K562 (cell line): ENCODE data around the gene OXNAD1. TPM values are rescaled to one million over a fixed set of nuclear protein-coding genes. Genes with fewer than 3 reads are reported as not detected.

ENCODE experiments used
- ATAC-seq: fragments of 200-7000 bp; cut with Tn5 transposase; 3 replicates; pipeline ENCODE4 v1.9.1; 2020; ENCODE audit warnings: moderate library complexity
- BruUV-seq: library from RNA; stranded (reverse); fragments of 400-500 nt; replicated peaks from 2 replicates; lab custom pipeline; 2021; lab: Mats Ljungman, UMichigan
- CTCF ChIA-PET: fragments of 300-600 bp; formaldehyde crosslinking; extraction: SDS; loops from one replicate; lab custom pipeline; 2021; ENCODE audit warnings: low intra/inter-chr PET ratio; lab: Yijun Ruan, JAX
- POLR2A ChIA-PET: fragments of 300-600, 350-650 bp; sonication (Branson Sonifier 250); formaldehyde crosslinking; extraction: SDS; loops from one replicate; lab custom pipeline; 2021; ENCODE audit warnings: antibody characterized with exemption, inconsistent platforms; lab: Yijun Ruan, JAX
- DNase-seq, 4 experiments: peaks; one replicate each; pipeline versions ENCODE4 v3.0.0 to v3.0.0-alpha.2; 2011 to 2018; ENCODE audit warnings: low spot score in 3 of 4, mixed read lengths in 3 of 4; ENCODE audit errors: extremely low read depth in 1 of 4
- FAIRE-seq: peaks from 2 replicates; lab custom pipeline; 2011; peaks lifted over from hg19 to GRCh38; lab: Jason Lieb, UNC
- H2AFZ ChIP-seq: 2 replicates; pipeline ENCODE4 v1.6.0; 2011; ENCODE audit warnings: low read depth, low read length, control low read depth, inconsistent platforms
- H3K27ac ChIP-seq: fragments of 200-600 bp; 3 replicates; pipeline ENCODE4 v1.8.0; 2011; ENCODE audit warnings: low read depth, mild to moderate bottlenecking, control low read depth, inconsistent platforms, low read length, moderate library complexity, mixed read lengths; ENCODE audit errors: extremely low read depth
- H3K27me3 ChIP-seq, 2 experiments: fragments of 300-600 bp in 1 of 2; 2 replicates in 1 of 2; 3 replicates in 1 of 2; pipeline versions ENCODE4 v1.6.0 to v1.8.0; 2011; ENCODE audit warnings: inconsistent platforms in 2 of 2, low read length in 2 of 2, mild to moderate bottlenecking in 1 of 2, mixed read lengths in 1 of 2, moderate library complexity in 1 of 2; ENCODE audit not compliant: control insufficient read depth in 2 of 2, insufficient read depth in 2 of 2
- H3K36me3 ChIP-seq: fragments of 300-600 bp; 3 replicates; pipeline ENCODE4 v1.8.0; 2011; ENCODE audit warnings: mild to moderate bottlenecking, low read length, inconsistent platforms; ENCODE audit not compliant: control insufficient read depth, insufficient read depth
- H3K4me1 ChIP-seq, 2 experiments: fragments of 200-600 bp in 1 of 2; replicated peaks in 1 of 2; 2 replicates in 1 of 2; 3 replicates in 1 of 2; pipeline versions ENCODE4 v1.5.1 to v1.8.0; 2011; ENCODE audit warnings: inconsistent platforms in 2 of 2, low read length in 2 of 2, mild to moderate bottlenecking in 1 of 2, mixed read lengths in 1 of 2, moderate library complexity in 1 of 2; ENCODE audit not compliant: control insufficient read depth in 2 of 2, insufficient read depth in 2 of 2
- H3K4me2 ChIP-seq: 2 replicates; pipeline ENCODE4 v1.6.1; 2011; ENCODE audit warnings: low read length, control low read depth, inconsistent platforms, mixed read lengths; ENCODE audit not compliant: insufficient read depth
- H3K4me3 ChIP-seq: fragments of 200-600 bp; sonication (generic), shearing (Covaris generic); 2 replicates; pipeline ENCODE4 v1.5.1; 2016; ENCODE audit warnings: control low read depth, inconsistent platforms
- H3K79me2 ChIP-seq: fragments of 200-600 bp; 3 replicates; pipeline ENCODE4 v1.8.0; 2011; ENCODE audit warnings: low read length, inconsistent platforms; ENCODE audit not compliant: control insufficient read depth, insufficient read depth
- H3K9ac ChIP-seq, 2 experiments: 2 replicates each; pipeline versions ENCODE4 v1.6.0 to v1.6.1; 2011; ENCODE audit warnings: low read depth in 2 of 2, low read length in 2 of 2, control low read depth in 1 of 2, inconsistent platforms in 1 of 2, mild to moderate bottlenecking in 1 of 2, mixed read lengths in 1 of 2; ENCODE audit not compliant: insufficient read depth in 1 of 2
- H3K9me1 ChIP-seq: one replicate; pipeline ENCODE4 v1.6.0; 2011; ENCODE audit warnings: inconsistent platforms, mild to moderate bottlenecking, low read length, moderate library complexity; ENCODE audit not compliant: control insufficient read depth, insufficient read depth
- H3K9me3 ChIP-seq: replicated peaks from 2 replicates; pipeline ENCODE4 v1.5.1; 2011; ENCODE audit warnings: low read depth, low read length, inconsistent platforms; ENCODE audit not compliant: control insufficient read depth, insufficient read depth
- H4K20me1 ChIP-seq: replicated peaks from 2 replicates; pipeline ENCODE4 v1.6.1; 2011; ENCODE audit warnings: low read length, inconsistent platforms, mixed read lengths; ENCODE audit not compliant: control insufficient read depth, insufficient read depth
- BCOR ChIP-seq: fragments of 450-650 bp; IDR thresholded peaks from 2 replicates; pipeline ENCODE4 v1.6.1; 2016
- CCNT2 ChIP-seq: IDR thresholded peaks from 2 replicates; pipeline ENCODE4 v1.6.1; 2011; ENCODE audit warnings: borderline replicate concordance, low read depth, mild to moderate bottlenecking, moderate library complexity, mixed read lengths, low read length; ENCODE audit not compliant: insufficient read length; ENCODE audit errors: extremely low read depth
- DDX20 ChIP-seq: fragments of 450-650 bp; IDR thresholded peaks from 2 replicates; pipeline ENCODE4 v1.6.1; 2016; ENCODE audit warnings: missing genetic modification characterization, low read depth, mild to moderate bottlenecking, missing compliant biosample characterization, moderate library complexity
- EWSR1 ChIP-seq: fragments of 450-650 bp; IDR thresholded peaks from 2 replicates; pipeline ENCODE4 v1.6.1; 2018; ENCODE audit warnings: borderline replicate concordance, mild to moderate bottlenecking, low read depth, moderate library complexity; ENCODE audit not compliant: partially characterized antibody
- PHF21A ChIP-seq: fragments of 450-650 bp; IDR thresholded peaks from 2 replicates; pipeline ENCODE4 v1.6.1; 2017; ENCODE audit warnings: low read depth, borderline replicate concordance
- RFX7 ChIP-seq: fragments of 250-450 bp; sonication (Bioruptor Pico); IDR thresholded peaks from 2 replicates; pipeline ENCODE4 v1.5.1; 2021; ENCODE audit warnings: mild to moderate bottlenecking
- TRIM24 ChIP-seq, 2 experiments: fragments of 450-650 bp; IDR thresholded peaks; 2 replicates each; pipeline ENCODE4 v1.6.1; 2016
- WGBS: fragments of 100-300 bp; shearing (Covaris generic); methylation state at CpG from one replicate; pipeline ENCODE4 v1.1.6; 2016; ENCODE audit warnings: low coverage, mixed read lengths; ENCODE audit not compliant: insufficient coverage; ENCODE audit errors: missing lambda C conversion rate; 5-methylcytosine and 5-hydroxymethylcytosine counted together
- in situ Hi-C: fragments of 300-500 bp; cut with MboI; formaldehyde crosslinking; loops from 4 replicates; pipeline ENCODE4 v1.15.0; 2018; ENCODE audit warnings: inconsistent platforms, mixed read lengths
- intact Hi-C: fragments of 100-400 bp; cut with micrococcal nuclease; formaldehyde crosslinking; loops from 2 replicates; pipeline ENCODE4 v1.14.2; 2022
- polyA plus RNA-seq, 8 experiments: library from polyadenylated mRNA; depleted of rRNA in 4 of 8; stranded (reverse) in 5 of 8; unstranded in 3 of 8; fragments of >200 nt; fragmentation: Nextera tagmentation in 2 of 8; fragmentation: Illumina TruSeq in 1 of 8; extraction: Ambion mirVana in 2 of 8; extraction: Trizol in 1 of 8; gene quantifications; 2 replicates each; pipeline versions ENCODE4 v1.2.1 to v1.2.3, GENCODE V29; 2011 to 2014; ENCODE audit warnings: inconsistent platforms in 1 of 8, missing spikeins in 1 of 8
- total RNA-seq, 7 experiments: library from RNA; depleted of rRNA in 6 of 7; stranded (reverse); fragments of >200 nt in 6 of 7; fragmentation: Illumina TruSeq in 2 of 7; extraction: Trizol in 2 of 7; gene quantifications; 2 replicates each; pipeline versions ENCODE4 v1.2.1 to v1.2.3, GENCODE V29; 2011 to 2021; ENCODE audit warnings: low replicate concordance in 1 of 7
- TF ChIP-seq, protein P1 (sequence below): fragments of 450-650 bp; formaldehyde crosslinking; IDR thresholded peaks from 2 replicates; pipeline ENCODE4 v1.4.0; 2020; ENCODE audit warnings: mild to moderate bottlenecking, moderate library complexity
- TF ChIP-seq, protein P2 (sequence below): conservative IDR thresholded peaks from 2 replicates; pipeline ENCODE4 v1.6.1; 2011; ENCODE audit warnings: low read depth, mild to moderate bottlenecking, low read length; ENCODE audit not compliant: control insufficient read depth
- TF ChIP-seq, protein P3 (sequence below): fragments of 250-450 bp; sonication (Bioruptor Pico); IDR thresholded peaks from 2 replicates; pipeline ENCODE4 v1.4.0; 2020; ENCODE audit warnings: mild to moderate bottlenecking, moderate library complexity
- TF ChIP-seq, protein P4 (sequence below): sonication (generic); formaldehyde crosslinking; IDR thresholded peaks from 2 replicates; pipeline ENCODE4 v1.4.0; 2020; ENCODE audit warnings: mild to moderate bottlenecking, missing genetic modification reagents

OXNAD1 gene
- total and polyA plus RNA-seq, 9 of the 15 experiments (the other 6 are each of a cell fraction or from before 2014, with no cell fraction given), result 12.8 to 44.4 (median 41.1) TPM

DNA sequence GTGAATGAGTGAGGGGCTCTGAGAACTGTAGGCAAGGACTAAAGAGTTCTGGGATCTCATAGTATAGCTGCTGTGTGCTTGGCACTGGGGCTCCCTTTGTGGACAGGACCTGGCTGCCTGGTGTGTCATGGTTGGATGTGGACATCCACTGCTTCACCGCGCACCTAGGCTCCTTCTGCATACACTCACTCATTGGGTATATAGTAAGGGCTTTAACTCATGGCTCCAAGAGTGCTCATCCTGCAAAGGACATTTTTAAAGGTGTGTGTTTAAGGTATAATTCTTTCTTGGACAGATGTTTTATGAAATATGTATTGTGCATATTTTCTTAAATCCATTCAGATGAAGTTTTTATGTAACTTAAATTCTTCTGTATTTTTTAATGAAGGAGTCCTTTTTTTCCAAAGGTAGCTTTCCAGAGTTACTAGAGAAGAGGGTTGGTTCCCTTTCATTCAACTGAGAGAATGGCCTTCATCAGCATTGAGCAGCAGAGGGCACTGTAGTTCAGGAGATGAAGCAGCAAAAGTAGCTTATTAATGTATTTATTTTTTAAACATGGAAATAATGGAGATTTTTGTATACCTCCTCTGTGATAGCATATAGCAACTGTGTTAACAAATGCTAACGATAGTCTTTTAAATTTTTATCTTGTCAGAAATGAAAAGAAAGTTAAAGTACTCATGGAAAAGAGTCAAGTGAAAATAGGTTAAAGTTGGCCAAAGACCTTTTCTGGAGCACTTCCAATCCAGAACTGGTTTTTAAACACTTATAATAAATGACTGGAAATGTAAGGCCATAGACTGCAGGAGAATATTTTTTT is 25.2 kb downstream of the OXNAD1 start (continued):
- TF ChIP-seq, protein P1, sequence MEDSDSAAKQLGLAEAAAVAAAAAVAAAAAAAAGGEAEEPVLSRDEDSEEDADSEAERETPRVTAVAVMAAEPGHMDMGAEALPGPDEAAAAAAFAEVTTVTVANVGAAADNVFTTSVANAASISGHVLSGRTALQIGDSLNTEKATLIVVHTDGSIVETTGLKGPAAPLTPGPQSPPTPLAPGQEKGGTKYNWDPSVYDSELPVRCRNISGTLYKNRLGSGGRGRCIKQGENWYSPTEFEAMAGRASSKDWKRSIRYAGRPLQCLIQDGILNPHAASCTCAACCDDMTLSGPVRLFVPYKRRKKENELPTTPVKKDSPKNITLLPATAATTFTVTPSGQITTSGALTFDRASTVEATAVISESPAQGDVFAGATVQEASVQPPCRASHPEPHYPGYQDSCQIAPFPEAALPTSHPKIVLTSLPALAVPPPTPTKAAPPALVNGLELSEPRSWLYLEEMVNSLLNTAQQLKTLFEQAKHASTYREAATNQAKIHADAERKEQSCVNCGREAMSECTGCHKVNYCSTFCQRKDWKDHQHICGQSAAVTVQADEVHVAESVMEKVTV (CRISPR knock-in tag), result peak; percentile 93
- TF ChIP-seq BCOR, result no peak

DNA sequence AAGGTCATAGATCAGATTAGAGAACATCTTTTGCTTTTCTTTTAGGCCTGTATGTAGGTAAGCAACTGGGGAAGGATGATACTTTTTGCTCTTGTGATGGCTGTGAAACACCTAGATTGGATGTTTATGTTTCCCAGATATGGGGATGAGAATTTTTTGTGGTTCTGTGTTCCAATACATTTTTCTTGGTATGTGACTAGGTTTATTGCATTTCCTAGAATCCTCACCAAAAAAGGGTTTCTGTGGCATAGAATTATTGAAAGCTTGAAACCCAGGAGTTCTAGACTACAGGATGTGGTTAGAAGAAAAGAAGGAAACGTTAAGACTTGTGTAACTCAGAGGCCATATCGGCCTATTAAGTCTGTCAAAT is 25.8 kb downstream of the OXNAD1 start:
- no peak overlapping the region for H3K4me2 ChIP-seq
- H3K9ac ChIP-seq, result no peak overlapping the region
- no peaks in the 10 kb centered on the region for H3K27me3 ChIP-seq
- H3K79me2 ChIP-seq, result peaks cover 38% of the 10 kb centered on the region
- no TSS peak for BruUV-seq
- H2AFZ ChIP-seq, result no peak overlapping the region
- H3K9me1 ChIP-seq, result no peaks in the 10 kb centered on the region
- H3K36me3 ChIP-seq, result peaks cover 89% of the 10 kb centered on the region
- intact Hi-C loops, result loop anchor here (1.0 kb wide), 3 partner anchors 13 to 259 kb away; no protein-coding TSS in a partner anchor
- ChIA-PET CTCF (interaction anchor here (0.7 to 3.1 kb wide), 6 partner anchors 21 to 286 kb away, joined by 3 to 24 read pairs (median 8); no protein-coding TSS in a partner anchor), POLR2A (interaction anchor here (0.6 to 1.7 kb wide), 5 partner anchors 10 to 701 kb away, joined by 3 to 9 read pairs (median 3); partner anchors contain the start of genes DPH3 and OXNAD1)
- no peak for FAIRE-seq
- no peak overlapping the region for H3K27ac ChIP-seq
- no peak for ATAC-seq
- peaks cover 5% of the 10 kb centered on the region for H3K9me3 ChIP-seq
- peaks cover 2 to 38% of the 10 kb centered on the region in 2 experiments; a peak in 4 of 5 replicates for H3K4me1 ChIP-seq
- H3K4me3 ChIP-seq, result no peak overlapping the region
- in situ Hi-C loops, result no loop called here
- WGBS, result 54% methylated on average over 2 of the region's 2 CpGs
- no peak for DNase-seq
- no peaks in the 10 kb centered on the region for H4K20me1 ChIP-seq
- TF ChIP-seq, protein P2, sequence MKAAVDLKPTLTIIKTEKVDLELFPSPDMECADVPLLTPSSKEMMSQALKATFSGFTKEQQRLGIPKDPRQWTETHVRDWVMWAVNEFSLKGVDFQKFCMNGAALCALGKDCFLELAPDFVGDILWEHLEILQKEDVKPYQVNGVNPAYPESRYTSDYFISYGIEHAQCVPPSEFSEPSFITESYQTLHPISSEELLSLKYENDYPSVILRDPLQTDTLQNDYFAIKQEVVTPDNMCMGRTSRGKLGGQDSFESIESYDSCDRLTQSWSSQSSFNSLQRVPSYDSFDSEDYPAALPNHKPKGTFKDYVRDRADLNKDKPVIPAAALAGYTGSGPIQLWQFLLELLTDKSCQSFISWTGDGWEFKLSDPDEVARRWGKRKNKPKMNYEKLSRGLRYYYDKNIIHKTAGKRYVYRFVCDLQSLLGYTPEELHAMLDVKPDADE, result no peak
- TF ChIP-seq TRIM24 (IDR thresholded peaks at IDR 0.05), result no peak
- no peak for TF ChIP-seq RFX7 (CRISPR knock-in tag)
- TF ChIP-seq PHF21A, result no peak
- TF ChIP-seq CCNT2, result no peak
- no peak for TF ChIP-seq DDX20 (tag)
- no peak for TF ChIP-seq EWSR1
- TF ChIP-seq, protein P3, sequence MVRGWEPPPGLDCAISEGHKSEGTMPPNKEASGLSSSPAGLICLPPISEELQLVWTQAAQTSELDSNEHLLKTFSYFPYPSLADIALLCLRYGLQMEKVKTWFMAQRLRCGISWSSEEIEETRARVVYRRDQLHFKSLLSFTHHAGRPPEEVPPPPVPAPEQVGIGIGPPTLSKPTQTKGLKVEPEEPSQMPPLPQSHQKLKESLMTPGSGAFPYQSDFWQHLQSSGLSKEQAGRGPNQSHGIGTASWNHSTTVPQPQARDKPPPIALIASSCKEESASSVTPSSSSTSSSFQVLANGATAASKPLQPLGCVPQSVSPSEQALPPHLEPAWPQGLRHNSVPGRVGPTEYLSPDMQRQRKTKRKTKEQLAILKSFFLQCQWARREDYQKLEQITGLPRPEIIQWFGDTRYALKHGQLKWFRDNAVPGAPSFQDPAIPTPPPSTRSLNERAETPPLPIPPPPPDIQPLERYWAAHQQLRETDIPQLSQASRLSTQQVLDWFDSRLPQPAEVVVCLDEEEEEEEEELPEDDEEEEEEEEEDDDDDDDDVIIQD (CRISPR knock-in tag), result no peak
- TF ChIP-seq, protein P4, sequence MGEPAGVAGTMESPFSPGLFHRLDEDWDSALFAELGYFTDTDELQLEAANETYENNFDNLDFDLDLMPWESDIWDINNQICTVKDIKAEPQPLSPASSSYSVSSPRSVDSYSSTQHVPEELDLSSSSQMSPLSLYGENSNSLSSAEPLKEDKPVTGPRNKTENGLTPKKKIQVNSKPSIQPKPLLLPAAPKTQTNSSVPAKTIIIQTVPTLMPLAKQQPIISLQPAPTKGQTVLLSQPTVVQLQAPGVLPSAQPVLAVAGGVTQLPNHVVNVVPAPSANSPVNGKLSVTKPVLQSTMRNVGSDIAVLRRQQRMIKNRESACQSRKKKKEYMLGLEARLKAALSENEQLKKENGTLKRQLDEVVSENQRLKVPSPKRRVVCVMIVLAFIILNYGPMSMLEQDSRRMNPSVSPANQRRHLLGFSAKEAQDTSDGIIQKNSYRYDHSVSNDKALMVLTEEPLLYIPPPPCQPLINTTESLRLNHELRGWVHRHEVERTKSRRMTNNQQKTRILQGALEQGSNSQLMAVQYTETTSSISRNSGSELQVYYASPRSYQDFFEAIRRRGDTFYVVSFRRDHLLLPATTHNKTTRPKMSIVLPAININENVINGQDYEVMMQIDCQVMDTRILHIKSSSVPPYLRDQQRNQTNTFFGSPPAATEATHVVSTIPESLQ (CRISPR knock-in tag), result no peak
